GM23338 (cell line): ENCODE data around the gene IGSF11. TPM values are rescaled to one million over a fixed set of nuclear protein-coding genes. Genes with fewer than 3 reads are reported as not detected.

Source experiments
- ATAC-seq: fragments of 200-7000 bp; cut with Tn5 transposase; 3 replicates; pipeline ENCODE4 v1.9.1; 2020
- DNase-seq: peaks from one replicate; pipeline ENCODE4 v3.0.0-alpha.2; 2015; ENCODE audit warnings: low spot score
- H2AFZ ChIP-seq: fragments of 200-600 bp; sonication (generic); 2 replicates; pipeline ENCODE4 v1.8.0; 2016; ENCODE audit warnings: antibody characterized with exemption, mild to moderate bottlenecking, moderate library complexity
- H3F3A ChIP-seq: fragments of 200-600 bp; sonication (generic); replicated peaks from 2 replicates; pipeline ENCODE4 v1.8.0; 2017; ENCODE audit warnings: antibody characterized with exemption, mixed run types, low read depth
- H3K27ac ChIP-seq: fragments of 200-600 bp; sonication (generic); 2 replicates; pipeline ENCODE4 v1.6.1; 2016; ENCODE audit warnings: low read depth
- H3K27me3 ChIP-seq: fragments of 200-600 bp; sonication (generic); 2 replicates; pipeline ENCODE4 v1.8.0; 2016; ENCODE audit warnings: mild to moderate bottlenecking, mixed run types, moderate library complexity; ENCODE audit not compliant: insufficient read depth
- H3K36me3 ChIP-seq: fragments of 200-600 bp; sonication (generic); 2 replicates; pipeline ENCODE4 v1.8.0; 2016; ENCODE audit warnings: mild to moderate bottlenecking; ENCODE audit not compliant: insufficient read depth
- H3K4me1 ChIP-seq: fragments of 200-600 bp; sonication (generic); 2 replicates; pipeline ENCODE4 v1.8.0; 2016; ENCODE audit warnings: mild to moderate bottlenecking, moderate library complexity; ENCODE audit not compliant: insufficient read depth
- H3K4me2 ChIP-seq: fragments of 200-600 bp; sonication (generic); 2 replicates; pipeline ENCODE4 v1.7.1; 2017; ENCODE audit warnings: mixed run types
- H3K4me3 ChIP-seq: fragments of 200-600 bp; sonication (generic); 2 replicates; pipeline ENCODE4 v1.6.1; 2016; ENCODE audit warnings: mixed run types
- H3K79me2 ChIP-seq: fragments of 200-600 bp; sonication (generic); replicated peaks from 2 replicates; pipeline ENCODE4 v1.8.0; 2017; ENCODE audit warnings: mild to moderate bottlenecking; ENCODE audit not compliant: insufficient read depth
- H3K9me2 ChIP-seq: fragments of 200-600 bp; sonication (generic); 2 replicates; pipeline ENCODE4 v1.8.0; 2017; ENCODE audit not compliant: insufficient read depth
- H4K20me1 ChIP-seq: fragments of 200-600 bp; sonication (generic); replicated peaks from 2 replicates; pipeline ENCODE4 v1.8.0; 2017; ENCODE audit warnings: mild to moderate bottlenecking; ENCODE audit not compliant: insufficient read depth
- H3K27ac Mint-ChIP-seq: 2 replicates; pipeline ENCODE4 v1.8.0; 2020; ENCODE audit warnings: inconsistent platforms, mild to moderate bottlenecking, moderate library complexity, mixed read lengths
- H3K27me3 Mint-ChIP-seq: 3 replicates; pipeline ENCODE4 v1.8.0; 2022; ENCODE audit warnings: low read depth, mild to moderate bottlenecking, moderate library complexity, mixed read lengths, inconsistent platforms; ENCODE audit not compliant: insufficient read depth, poor library complexity
- H3K36me3 Mint-ChIP-seq: 3 replicates; pipeline ENCODE4 v1.8.0; 2021; ENCODE audit warnings: low read depth, mild to moderate bottlenecking, inconsistent platforms, moderate library complexity, mixed read lengths
- H3K4me1 Mint-ChIP-seq: 3 replicates; pipeline ENCODE4 v1.8.0; 2020; ENCODE audit warnings: mild to moderate bottlenecking, inconsistent platforms, mixed read lengths
- H3K4me3 Mint-ChIP-seq: 3 replicates; pipeline ENCODE4 v1.8.0; 2021; ENCODE audit warnings: moderate library complexity, mild to moderate bottlenecking, inconsistent platforms, mixed read lengths
- H3K9me3 Mint-ChIP-seq: 3 replicates; pipeline ENCODE4 v1.8.0; 2020; ENCODE audit warnings: moderate library complexity, mild to moderate bottlenecking, inconsistent platforms, mixed read lengths
- CREB1 ChIP-seq: fragments of 250-450 bp; sonication (Bioruptor Pico); IDR thresholded peaks from 2 replicates; pipeline ENCODE4 v1.5.0; 2020; ENCODE audit warnings: low read depth, mild to moderate bottlenecking, moderate library complexity
- CTCF ChIP-seq, 2 experiments: fragments of 200-600 bp in 1 of 2; sonication (generic) in 1 of 2; conservative IDR thresholded peaks; 2 replicates each; pipeline versions ENCODE4 v1.5.1 to v1.6.1; 2016 to 2017; ENCODE audit warnings: antibody characterized with exemption in 2 of 2, low read depth in 2 of 2, mild to moderate bottlenecking in 2 of 2, moderate library complexity in 1 of 2
- ETS1 ChIP-seq: IDR thresholded peaks from 2 replicates; pipeline ENCODE4 v1.6.1; 2016; ENCODE audit warnings: antibody characterized with exemption
- EZH2 ChIP-seq: fragments of 200-600 bp; sonication (generic); IDR thresholded peaks from one replicate; pipeline ENCODE4 v1.8.0; 2017; ENCODE audit warnings: antibody characterized with exemption, mild to moderate bottlenecking, low read depth; ENCODE audit not compliant: unreplicated experiment
- EZH2phosphoT487 ChIP-seq: fragments of 200-600 bp; sonication (generic); IDR thresholded peaks from one replicate; pipeline ENCODE4 v1.8.1; 2018; ENCODE audit warnings: antibody characterized with exemption; ENCODE audit not compliant: unreplicated experiment
- JUNB ChIP-seq: IDR thresholded peaks from one replicate; pipeline ENCODE4 v1.6.1; 2016; ENCODE audit warnings: antibody characterized with exemption; ENCODE audit not compliant: unreplicated experiment
- NANOG ChIP-seq: IDR thresholded peaks from 2 replicates; pipeline ENCODE4 v1.6.1; 2016; ENCODE audit warnings: antibody characterized with exemption, borderline replicate concordance
- POLR2AphosphoS5 ChIP-seq: IDR thresholded peaks from 2 replicates; pipeline ENCODE4 v1.6.1; 2016; ENCODE audit warnings: antibody characterized with exemption, low read depth
- STAT1 ChIP-seq: IDR thresholded peaks from one replicate; pipeline ENCODE4 v1.6.1; 2016; ENCODE audit warnings: antibody characterized with exemption; ENCODE audit not compliant: unreplicated experiment
- ZNF114 ChIP-seq: fragments of 250-450 bp; sonication (Bioruptor Pico); IDR thresholded peaks from 2 replicates; pipeline ENCODE4 v1.5.0; 2020; ENCODE audit warnings: mild to moderate bottlenecking, moderate library complexity
- ZNF331 ChIP-seq: fragments of 250-450 bp; sonication (Bioruptor Pico); IDR thresholded peaks from 2 replicates; pipeline ENCODE4 v1.5.0; 2020; ENCODE audit warnings: low read depth, mild to moderate bottlenecking, moderate library complexity
- ZNF462 ChIP-seq: fragments of 250-450 bp; sonication (Bioruptor Pico); IDR thresholded peaks from 2 replicates; pipeline ENCODE4 v1.5.0; 2020; ENCODE audit warnings: mild to moderate bottlenecking, moderate library complexity
- polyA plus RNA-seq: library from polyadenylated mRNA; unstranded; fragments of >200 nt; fragmentation: Nextera tagmentation; extraction: Ambion mirVana; gene quantifications from 2 replicates; pipeline ENCODE4 v1.2.1, GENCODE V29; 2016
- total RNA-seq: library from RNA; depleted of rRNA; stranded (reverse); fragments of >200 nt; shearing (Covaris generic); gene quantifications from 2 replicates; pipeline ENCODE4 v1.2.3, GENCODE V29; 2014
- TF ChIP-seq, protein P1 (sequence below): IDR thresholded peaks from one replicate; pipeline ENCODE4 v1.6.1; 2018; ENCODE audit warnings: antibody characterized with exemption; ENCODE audit not compliant: unreplicated experiment

The IGSF11 gene
- total and polyA plus RNA-seq, 2 experiments from 2014 or later: 0.68 to 1.8 TPM

DNA sequence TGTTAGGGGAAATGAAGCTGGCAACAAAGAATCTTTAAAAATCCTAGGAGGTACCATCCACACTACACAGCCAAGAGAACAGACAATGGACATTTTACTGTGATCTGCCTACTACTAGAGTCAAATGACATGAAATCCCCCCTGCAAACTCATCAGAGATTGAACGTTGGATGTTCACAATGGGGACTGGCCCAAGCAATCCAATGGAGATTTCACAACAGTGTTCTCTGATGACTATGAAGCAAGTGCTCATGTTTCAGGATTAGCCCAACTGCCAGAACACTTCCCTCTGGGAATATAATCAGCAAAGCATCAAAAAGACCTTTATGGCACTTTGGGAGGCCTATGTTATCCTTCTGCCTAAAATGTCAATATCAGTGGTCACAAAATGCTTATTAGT lies 97.8 kb downstream of the IGSF11 start:
- Histone ChIP-seq H4K20me1 (no peaks in the 10 kb centered on the region), H3K4me1 (no peaks in the 10 kb centered on the region), H3K9me2 (no peaks in the 10 kb centered on the region), H2AFZ (no peak overlapping the region), H3K4me3 (no peak overlapping the region), H3K79me2 (no peaks in the 10 kb centered on the region), H3F3A (no peaks in the 10 kb centered on the region), H3K27me3 (no peaks in the 10 kb centered on the region), H3K4me2 (no peak overlapping the region), H3K36me3 (no peaks in the 10 kb centered on the region), H3K27ac (no peak overlapping the region)
- DNase-seq: no peak
- no peak for ATAC-seq
- H3K4me1 Mint-ChIP-seq: no peaks in the 10 kb centered on the region
- H3K36me3 Mint-ChIP-seq: no peaks in the 10 kb centered on the region
- no peaks in the 10 kb centered on the region for H3K27me3 Mint-ChIP-seq
- no peak overlapping the region for H3K27ac Mint-ChIP-seq
- H3K9me3 Mint-ChIP-seq: no peaks in the 10 kb centered on the region
- TF ChIP-seq CREB1 (CRISPR knock-in tag): no peak
- no peak for TF ChIP-seq ZNF462 (CRISPR knock-in tag)
- TF ChIP-seq EZH2phosphoT487: no peak
- no peak for TF ChIP-seq EZH2
- no peak for TF ChIP-seq CTCF (conservative IDR thresholded peaks at IDR 0.05; ENCODE audit: low read depth in 2 of 2)
- no peak for TF ChIP-seq ETS1
- TF ChIP-seq STAT1: no peak
- no peak for TF ChIP-seq ZNF331
- TF ChIP-seq, protein P1, sequence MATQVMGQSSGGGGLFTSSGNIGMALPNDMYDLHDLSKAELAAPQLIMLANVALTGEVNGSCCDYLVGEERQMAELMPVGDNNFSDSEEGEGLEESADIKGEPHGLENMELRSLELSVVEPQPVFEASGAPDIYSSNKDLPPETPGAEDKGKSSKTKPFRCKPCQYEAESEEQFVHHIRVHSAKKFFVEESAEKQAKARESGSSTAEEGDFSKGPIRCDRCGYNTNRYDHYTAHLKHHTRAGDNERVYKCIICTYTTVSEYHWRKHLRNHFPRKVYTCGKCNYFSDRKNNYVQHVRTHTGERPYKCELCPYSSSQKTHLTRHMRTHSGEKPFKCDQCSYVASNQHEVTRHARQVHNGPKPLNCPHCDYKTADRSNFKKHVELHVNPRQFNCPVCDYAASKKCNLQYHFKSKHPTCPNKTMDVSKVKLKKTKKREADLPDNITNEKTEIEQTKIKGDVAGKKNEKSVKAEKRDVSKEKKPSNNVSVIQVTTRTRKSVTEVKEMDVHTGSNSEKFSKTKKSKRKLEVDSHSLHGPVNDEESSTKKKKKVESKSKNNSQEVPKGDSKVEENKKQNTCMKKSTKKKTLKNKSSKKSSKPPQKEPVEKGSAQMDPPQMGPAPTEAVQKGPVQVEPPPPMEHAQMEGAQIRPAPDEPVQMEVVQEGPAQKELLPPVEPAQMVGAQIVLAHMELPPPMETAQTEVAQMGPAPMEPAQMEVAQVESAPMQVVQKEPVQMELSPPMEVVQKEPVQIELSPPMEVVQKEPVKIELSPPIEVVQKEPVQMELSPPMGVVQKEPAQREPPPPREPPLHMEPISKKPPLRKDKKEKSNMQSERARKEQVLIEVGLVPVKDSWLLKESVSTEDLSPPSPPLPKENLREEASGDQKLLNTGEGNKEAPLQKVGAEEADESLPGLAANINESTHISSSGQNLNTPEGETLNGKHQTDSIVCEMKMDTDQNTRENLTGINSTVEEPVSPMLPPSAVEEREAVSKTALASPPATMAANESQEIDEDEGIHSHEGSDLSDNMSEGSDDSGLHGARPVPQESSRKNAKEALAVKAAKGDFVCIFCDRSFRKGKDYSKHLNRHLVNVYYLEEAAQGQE: no peak
- TF ChIP-seq NANOG: no peak
- TF ChIP-seq POLR2AphosphoS5: no peak
- TF ChIP-seq JUNB: no peak
- TF ChIP-seq ZNF114 (CRISPR knock-in tag): no peak
- no peak overlapping the region for H3K4me3 Mint-ChIP-seq
